Activated effector memory CD4-positive, alpha-beta T cell treated with anti-CD3 and anti-CD28 coated beads, Interleukin-2, amount 50 U/mL, for 16 hours (primary cell): ENCODE measurements around the gene NDUFB6.

Experiments used
- DNase-seq: peaks from one replicate; pipeline ENCODE4 v3.0.0-alpha.2; 2020

The NDUFB6 gene

DNA sequence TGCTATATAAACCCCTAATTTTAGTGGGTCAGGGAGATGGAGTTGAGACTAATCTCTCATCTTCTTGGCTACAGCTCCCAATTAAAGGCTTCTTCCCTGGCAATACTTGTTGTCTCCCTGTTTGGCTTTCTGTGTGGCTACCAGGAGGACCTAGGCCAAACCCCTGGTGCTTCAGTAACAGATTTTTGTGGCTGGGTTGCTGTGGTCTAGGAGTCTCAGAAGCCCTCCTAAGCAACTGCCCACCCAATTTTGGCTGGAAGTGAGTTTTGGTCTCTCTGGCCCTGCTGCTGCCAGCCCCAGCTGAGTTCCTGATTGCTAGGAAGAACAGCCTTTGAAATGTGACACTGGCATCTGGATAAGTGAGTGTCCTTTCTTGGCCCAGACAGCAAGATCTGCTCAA, 56.7 kb downstream of the NDUFB6 start:
- DNase-seq: no peak

DNA sequence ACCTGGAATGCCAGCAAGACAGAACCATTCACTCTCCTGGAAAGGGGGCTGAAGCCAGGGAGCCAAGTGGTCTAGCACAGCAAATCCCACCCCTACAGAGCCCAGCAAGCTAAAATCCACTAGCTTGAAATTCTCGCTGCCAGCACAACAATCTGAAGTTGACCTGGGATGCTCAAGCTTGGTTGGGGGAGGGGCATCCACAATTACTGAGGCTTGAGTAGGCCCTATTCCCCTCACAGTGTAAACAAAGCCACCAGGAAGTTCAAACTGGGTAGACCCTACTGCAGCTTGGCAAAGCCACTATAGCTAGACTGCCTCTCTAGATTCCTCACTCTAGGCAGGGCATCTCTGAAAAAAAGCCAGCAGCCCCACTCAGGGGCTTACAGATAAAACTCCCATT, 64.2 kb downstream of the NDUFB6 start:
- DNase-seq: no peak

DNA sequence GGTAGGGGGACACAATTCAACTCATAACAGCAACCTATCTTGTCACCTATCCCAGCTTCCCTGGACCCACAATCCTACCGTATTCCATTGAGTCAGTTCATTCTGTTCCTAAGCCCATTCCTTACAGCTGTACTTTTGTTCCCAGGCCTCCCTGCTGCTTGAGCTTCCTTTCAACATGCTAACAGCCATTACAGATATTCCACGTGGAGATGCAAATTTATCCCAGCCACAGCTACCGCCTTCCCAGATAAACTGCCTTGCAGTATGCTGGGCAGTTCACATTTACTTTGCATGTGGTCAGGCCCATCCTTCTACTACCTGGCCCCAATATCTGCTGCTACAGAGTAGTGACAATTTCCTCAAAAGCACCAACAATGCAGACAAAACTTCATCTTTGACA, 70.0 kb downstream of the NDUFB6 start:
- no peak for DNase-seq
